SK-N-SH treated with all-trans-retinoic acid at 6 μM for 48 hours (cell line): ENCODE data around the gene TGFB2.

Experiments used
- ATAC-seq: fragments of 200-7000 bp; cut with Tn5 transposase; 3 replicates; pipeline ENCODE4 v1.9.1; 2020; ENCODE audit warnings: mild to moderate bottlenecking, moderate library complexity
- ARNTL ChIP-seq: fragments of 450-650 bp; formaldehyde crosslinking; IDR thresholded peaks from 2 replicates; pipeline ENCODE4 v1.5.0; 2020; ENCODE audit warnings: low read depth, mild to moderate bottlenecking, moderate library complexity, borderline replicate concordance
- CSDC2 ChIP-seq: fragments of 250-450 bp; sonication (Bioruptor Pico); IDR thresholded peaks from 2 replicates; pipeline ENCODE4 v1.5.0; 2020; ENCODE audit warnings: mild to moderate bottlenecking, moderate library complexity
- CSRNP3 ChIP-seq: fragments of 250-450 bp; sonication (Bioruptor Pico); IDR thresholded peaks from 2 replicates; pipeline ENCODE4 v1.5.1; 2021; ENCODE audit warnings: mild to moderate bottlenecking, moderate library complexity
- GLIS3 ChIP-seq: fragments of 250-450 bp; sonication (Bioruptor Pico); IDR thresholded peaks from 2 replicates; pipeline ENCODE4 v1.5.0; 2020; ENCODE audit warnings: mild to moderate bottlenecking, moderate library complexity
- ISL1 ChIP-seq: fragments of 250-450 bp; sonication (Bioruptor Pico); IDR thresholded peaks from 2 replicates; pipeline ENCODE4 v2.1.2; 2022; ENCODE audit warnings: mild to moderate bottlenecking, moderate library complexity
- OSR1 ChIP-seq: fragments of 250-450 bp; sonication (Bioruptor Pico); IDR thresholded peaks from 2 replicates; pipeline ENCODE4 v1.8.0; 2022; ENCODE audit warnings: moderate library complexity, mild to moderate bottlenecking, inconsistent platforms
- POU6F1 ChIP-seq: fragments of 250-450 bp; sonication (Bioruptor Pico); IDR thresholded peaks from 2 replicates; pipeline ENCODE4 v1.8.0; 2021; ENCODE audit warnings: low read depth, mild to moderate bottlenecking, moderate library complexity, borderline replicate concordance
- RARB ChIP-seq: fragments of 250-450 bp; sonication (Bioruptor Pico); IDR thresholded peaks from 2 replicates; pipeline ENCODE4 v1.8.0; 2021; ENCODE audit warnings: mild to moderate bottlenecking, moderate library complexity
- TCF4 ChIP-seq: fragments of 250-450 bp; sonication (Bioruptor Pico); IDR thresholded peaks from 2 replicates; pipeline ENCODE4 v1.8.0; 2021; ENCODE audit warnings: mild to moderate bottlenecking, moderate library complexity, borderline replicate concordance
- TOX ChIP-seq: fragments of 250-450 bp; sonication (Bioruptor Pico); IDR thresholded peaks from 2 replicates; pipeline ENCODE4 v1.8.0; 2021; ENCODE audit warnings: mild to moderate bottlenecking, moderate library complexity, borderline replicate concordance
- TSHZ2 ChIP-seq: fragments of 250-450 bp; sonication (Bioruptor Pico); IDR thresholded peaks from 2 replicates; pipeline ENCODE4 v1.5.0; 2020; ENCODE audit warnings: mild to moderate bottlenecking, moderate library complexity
- ZFP3 ChIP-seq: fragments of 250-450 bp; sonication (Bioruptor Pico); IDR thresholded peaks from 2 replicates; pipeline ENCODE4 v1.5.0; 2020; ENCODE audit warnings: mild to moderate bottlenecking, moderate library complexity
- ZNF565 ChIP-seq: fragments of 450-650 bp; formaldehyde crosslinking; conservative IDR thresholded peaks from 2 replicates; pipeline ENCODE4 v1.5.0; 2020; ENCODE audit warnings: low read depth, mild to moderate bottlenecking, moderate library complexity
- ZNF70 ChIP-seq: fragments of 450-650 bp; formaldehyde crosslinking; IDR thresholded peaks from 2 replicates; pipeline ENCODE4 v1.5.0; 2020; ENCODE audit warnings: mild to moderate bottlenecking, moderate library complexity
- ZNF8 ChIP-seq: fragments of 450-650 bp; formaldehyde crosslinking; IDR thresholded peaks from 2 replicates; pipeline ENCODE4 v1.5.0; 2020; ENCODE audit warnings: mild to moderate bottlenecking, moderate library complexity

TGFB2 gene

DNA sequence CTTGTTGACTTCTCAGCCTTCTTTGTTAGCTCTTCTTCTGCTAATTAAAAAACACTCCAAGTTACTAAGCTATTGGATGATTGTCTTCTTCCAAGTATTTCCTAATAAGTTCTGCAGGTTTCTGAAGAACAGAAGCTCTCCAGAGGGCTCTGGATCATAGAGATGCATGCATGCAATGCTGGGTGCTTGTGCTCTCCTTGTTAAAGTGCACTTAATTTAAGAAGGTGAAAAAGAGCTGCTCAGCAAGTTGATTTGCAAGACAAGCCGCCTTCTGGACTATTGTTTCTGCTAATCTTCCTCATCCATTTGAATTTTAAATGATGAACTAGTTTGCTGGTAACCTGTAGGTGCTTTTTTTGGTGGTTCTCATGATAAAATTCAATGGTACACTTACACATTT lies 43.9 kb upstream of the TGFB2 start (continued):
- no peak for TF ChIP-seq CSRNP3
- TF ChIP-seq POU6F1 (CRISPR knock-in tag), result no peak
- TF ChIP-seq ARNTL (CRISPR knock-in tag), result no peak
- no peak for TF ChIP-seq TOX (CRISPR knock-in tag)
- no peak for TF ChIP-seq OSR1
- no peak for TF ChIP-seq GLIS3

GRCh38 chr1:218302155-218302554 lies 43.0 kb upstream of the TGFB2 start:
- no peak for ATAC-seq
- TF ChIP-seq GLIS3, result no peak
- TF ChIP-seq RARB (CRISPR knock-in tag), result no peak
- TF ChIP-seq CSDC2 (CRISPR knock-in tag), result no peak
- TF ChIP-seq TCF4 (CRISPR knock-in tag), result no peak
- no peak for TF ChIP-seq TSHZ2 (CRISPR knock-in tag)
- TF ChIP-seq ZNF565 (CRISPR knock-in tag), result no peak
- no peak for TF ChIP-seq POU6F1 (CRISPR knock-in tag)
- TF ChIP-seq ZFP3 (CRISPR knock-in tag), result no peak
- no peak for TF ChIP-seq ZNF70 (CRISPR knock-in tag)
- no peak for TF ChIP-seq ISL1
- TF ChIP-seq TOX (CRISPR knock-in tag), result no peak

DNA sequence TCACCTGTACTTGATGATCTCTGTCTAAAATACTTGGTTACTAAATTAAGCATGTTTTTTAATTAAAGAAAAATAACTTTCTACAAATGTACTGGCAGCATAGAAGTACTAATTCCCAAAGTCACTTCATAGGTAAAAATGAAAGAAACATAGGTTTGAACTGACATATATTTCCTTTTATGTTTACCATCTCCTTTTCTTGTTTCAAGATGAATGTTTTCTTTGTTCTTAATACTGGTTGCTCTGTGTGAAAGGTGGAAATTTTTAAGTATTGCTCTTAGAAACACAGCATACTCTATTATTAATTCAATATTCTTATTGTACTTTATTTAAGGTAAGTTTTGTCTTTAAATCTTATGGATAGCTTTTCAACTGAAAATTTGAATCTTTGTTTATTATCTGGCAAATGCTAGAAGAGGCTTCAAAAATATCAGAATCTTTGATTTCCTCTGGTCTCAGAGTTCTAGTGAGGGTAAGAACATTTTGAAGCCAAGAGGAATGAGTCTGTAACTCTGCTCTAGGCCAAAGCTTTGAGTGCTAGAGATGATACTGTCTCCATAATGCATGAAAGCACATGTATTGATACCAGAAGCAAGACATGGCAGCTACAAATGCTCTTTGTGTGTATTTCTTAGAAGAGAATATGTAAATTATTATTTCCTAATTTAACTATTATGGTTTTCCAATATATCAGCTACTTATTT lies 41.8 kb upstream of the TGFB2 start:
- TF ChIP-seq TCF4 (CRISPR knock-in tag) (no peak), ISL1 (no peak), TOX (CRISPR knock-in tag) (no peak), TSHZ2 (CRISPR knock-in tag) (no peak), ZNF8 (CRISPR knock-in tag) (no peak), ZNF565 (CRISPR knock-in tag) (no peak), CSRNP3 (no peak)
- TF ChIP-seq, all 23 proteins: peak for 0
- ATAC-seq, result no peak
